ENCODE results near the gene DIAPH1. TPM values are rescaled to one million over a fixed set of nuclear protein-coding genes. Genes with fewer than 3 reads are reported as not detected.

Gene DIAPH1
- total RNA-seq, 3 donors from 2014 or later = 58.8 to 64.8 (median 63.6) TPM

DNA sequence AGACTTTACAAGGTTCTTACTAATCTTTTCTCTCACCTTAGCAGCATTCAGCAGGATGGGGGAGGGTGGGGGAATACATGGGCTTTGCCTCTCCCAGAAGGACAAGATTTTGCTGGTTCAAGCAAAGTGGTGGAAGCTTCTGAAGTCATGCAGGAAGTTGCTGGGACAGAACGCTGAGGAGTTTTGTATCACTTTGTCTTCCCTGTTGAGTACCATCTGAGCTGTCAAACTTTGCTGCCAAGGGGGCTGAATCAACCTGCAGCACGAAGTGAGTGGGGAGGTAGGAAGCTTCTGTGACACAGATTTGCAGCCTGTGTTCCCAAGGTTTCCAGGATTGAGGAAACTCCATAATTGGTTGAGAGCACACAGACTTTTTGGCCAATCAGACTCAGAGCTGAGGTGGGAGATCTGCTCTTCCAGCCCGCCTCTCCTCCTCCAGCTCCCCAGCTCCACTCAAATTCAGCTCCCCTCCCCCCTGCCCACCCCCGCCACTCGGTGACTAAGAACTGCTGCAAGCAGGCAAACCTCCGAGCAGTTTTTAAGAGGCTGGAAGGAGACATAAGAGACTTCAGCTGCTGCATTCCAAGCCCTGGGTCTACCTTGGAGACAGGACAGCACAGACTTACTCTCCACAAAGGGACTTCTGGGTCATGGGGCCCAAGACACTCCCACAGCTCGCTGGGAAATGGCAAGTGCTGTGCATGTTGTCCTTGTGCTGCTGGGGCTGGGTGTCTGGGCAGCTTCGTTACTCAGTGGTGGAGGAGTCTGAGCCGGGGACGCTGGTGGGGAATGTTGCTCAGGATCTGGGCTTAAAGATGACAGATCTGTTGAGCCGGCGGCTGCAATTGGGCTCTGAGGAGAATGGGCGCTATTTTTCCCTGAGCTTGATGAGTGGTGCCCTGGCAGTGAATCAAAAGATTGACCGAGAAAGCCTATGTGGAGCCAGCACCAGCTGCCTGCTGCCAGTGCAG lies 129.9 kb downstream of the DIAPH1 start, which contains the start of gene PCDHGC5:
TSS of gene PCDHGC5 (plus strand) at position 491 of the 971 bp plus-strand sequence. CDS start at position 651, 160 bp downstream.
- no peak for DNase-seq (ENCODE audit: low spot score in 2 of 2)
- no peaks in the 10 kb centered on the region for H3K9me3 ChIP-seq
- no peak within 1 kb of the TSS for H3K4me3 ChIP-seq
- intact Hi-C loops (cut with DNase I; ENCODE audit: low total_unique reads) = no loop called here
- H3K27ac ChIP-seq = peak within 1 kb of the TSS in 1 of 2 donors; percentile 32
- H3K36me3 ChIP-seq = no peaks in the 10 kb centered on the region
- no peaks in the 10 kb centered on the region for H3K27me3 ChIP-seq
- no peak for TF ChIP-seq POLR2AphosphoS5 (IDR thresholded peaks at IDR 0.05)
- TF ChIP-seq, protein P1, sequence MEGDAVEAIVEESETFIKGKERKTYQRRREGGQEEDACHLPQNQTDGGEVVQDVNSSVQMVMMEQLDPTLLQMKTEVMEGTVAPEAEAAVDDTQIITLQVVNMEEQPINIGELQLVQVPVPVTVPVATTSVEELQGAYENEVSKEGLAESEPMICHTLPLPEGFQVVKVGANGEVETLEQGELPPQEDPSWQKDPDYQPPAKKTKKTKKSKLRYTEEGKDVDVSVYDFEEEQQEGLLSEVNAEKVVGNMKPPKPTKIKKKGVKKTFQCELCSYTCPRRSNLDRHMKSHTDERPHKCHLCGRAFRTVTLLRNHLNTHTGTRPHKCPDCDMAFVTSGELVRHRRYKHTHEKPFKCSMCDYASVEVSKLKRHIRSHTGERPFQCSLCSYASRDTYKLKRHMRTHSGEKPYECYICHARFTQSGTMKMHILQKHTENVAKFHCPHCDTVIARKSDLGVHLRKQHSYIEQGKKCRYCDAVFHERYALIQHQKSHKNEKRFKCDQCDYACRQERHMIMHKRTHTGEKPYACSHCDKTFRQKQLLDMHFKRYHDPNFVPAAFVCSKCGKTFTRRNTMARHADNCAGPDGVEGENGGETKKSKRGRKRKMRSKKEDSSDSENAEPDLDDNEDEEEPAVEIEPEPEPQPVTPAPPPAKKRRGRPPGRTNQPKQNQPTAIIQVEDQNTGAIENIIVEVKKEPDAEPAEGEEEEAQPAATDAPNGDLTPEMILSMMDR (IDR thresholded peaks at IDR 0.05) = no peak
- peaks cover 0 to 4% of the 10 kb centered on the region in 2 donors for H3K4me1 ChIP-seq

DNA sequence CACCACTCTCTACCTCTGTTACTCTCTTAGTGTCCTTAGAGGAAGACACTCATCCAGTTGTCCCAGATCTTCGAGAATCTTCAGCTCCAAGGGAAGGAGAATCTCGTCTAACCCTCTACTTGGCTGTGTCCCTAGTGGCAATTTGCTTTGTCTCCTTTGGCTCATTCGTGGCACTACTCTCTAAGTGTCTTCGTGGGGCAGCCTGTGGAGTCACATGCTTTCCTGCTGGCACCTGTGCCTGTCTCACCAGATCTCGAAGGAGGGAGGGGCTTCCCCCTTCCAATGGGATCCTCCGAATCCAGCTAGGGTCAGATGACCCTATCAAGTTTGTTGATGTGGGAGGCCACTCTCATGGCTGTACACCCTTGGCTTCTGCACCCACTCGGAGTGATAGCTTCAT lies 131.7 kb downstream of the DIAPH1 start:
- Histone ChIP-seq H3K27ac (no peak overlapping the region), H3K27me3 (no peaks in the 10 kb centered on the region), H3K4me3 (no peak overlapping the region), H3K9me3 (no peaks in the 10 kb centered on the region), H3K36me3 (no peaks in the 10 kb centered on the region), H3K4me1 (peaks cover 0 to 6% of the 10 kb centered on the region in 2 donors)
- intact Hi-C loops (cut with DNase I; ENCODE audit: low total_unique reads) = no loop called here
- DNase-seq (ENCODE audit: low spot score in 2 of 2) = no peak
- TF ChIP-seq POLR2A (IDR thresholded peaks at IDR 0.05) (no peak), POLR2AphosphoS5 (IDR thresholded peaks at IDR 0.05) (no peak)
- TF ChIP-seq, protein P1 (IDR thresholded peaks at IDR 0.05) = no peak

DNA sequence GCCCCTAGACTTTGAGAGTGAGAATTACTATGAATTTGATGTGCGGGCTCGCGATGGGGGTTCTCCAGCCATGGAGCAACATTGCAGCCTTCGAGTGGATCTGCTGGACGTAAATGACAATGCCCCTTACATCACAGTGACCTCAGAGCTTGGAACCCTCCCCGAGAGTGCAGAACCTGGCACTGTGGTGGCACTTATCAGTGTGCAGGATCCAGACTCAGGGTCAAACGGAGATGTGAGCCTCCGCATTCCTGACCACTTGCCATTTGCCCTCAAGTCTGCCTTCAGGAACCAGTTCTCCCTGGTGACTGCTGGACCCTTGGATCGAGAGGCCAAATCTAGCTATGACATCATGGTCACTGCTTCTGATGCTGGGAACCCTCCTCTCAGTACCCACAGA lies 132.7 kb downstream of the DIAPH1 start:
- H3K4me3 ChIP-seq = no peak overlapping the region
- no peaks in the 10 kb centered on the region for H3K27me3 ChIP-seq
- intact Hi-C loops (cut with DNase I; ENCODE audit: low total_unique reads) = loop anchor here (1.0 kb wide), 1 partner anchor 26 kb away; no protein-coding TSS in a partner anchor
- no peak overlapping the region for H3K27ac ChIP-seq
- peaks cover 0 to 6% of the 10 kb centered on the region in 2 donors for H3K4me1 ChIP-seq
- TF ChIP-seq, protein P1 (IDR thresholded peaks at IDR 0.05) = no peak
- no peak for TF ChIP-seq POLR2AphosphoS5 (IDR thresholded peaks at IDR 0.05)
- TF ChIP-seq POLR2A (IDR thresholded peaks at IDR 0.05) = no peak
- DNase-seq (ENCODE audit: low spot score in 2 of 2) = no peak
- H3K36me3 ChIP-seq = no peaks in the 10 kb centered on the region
- no peaks in the 10 kb centered on the region for H3K9me3 ChIP-seq

DNA sequence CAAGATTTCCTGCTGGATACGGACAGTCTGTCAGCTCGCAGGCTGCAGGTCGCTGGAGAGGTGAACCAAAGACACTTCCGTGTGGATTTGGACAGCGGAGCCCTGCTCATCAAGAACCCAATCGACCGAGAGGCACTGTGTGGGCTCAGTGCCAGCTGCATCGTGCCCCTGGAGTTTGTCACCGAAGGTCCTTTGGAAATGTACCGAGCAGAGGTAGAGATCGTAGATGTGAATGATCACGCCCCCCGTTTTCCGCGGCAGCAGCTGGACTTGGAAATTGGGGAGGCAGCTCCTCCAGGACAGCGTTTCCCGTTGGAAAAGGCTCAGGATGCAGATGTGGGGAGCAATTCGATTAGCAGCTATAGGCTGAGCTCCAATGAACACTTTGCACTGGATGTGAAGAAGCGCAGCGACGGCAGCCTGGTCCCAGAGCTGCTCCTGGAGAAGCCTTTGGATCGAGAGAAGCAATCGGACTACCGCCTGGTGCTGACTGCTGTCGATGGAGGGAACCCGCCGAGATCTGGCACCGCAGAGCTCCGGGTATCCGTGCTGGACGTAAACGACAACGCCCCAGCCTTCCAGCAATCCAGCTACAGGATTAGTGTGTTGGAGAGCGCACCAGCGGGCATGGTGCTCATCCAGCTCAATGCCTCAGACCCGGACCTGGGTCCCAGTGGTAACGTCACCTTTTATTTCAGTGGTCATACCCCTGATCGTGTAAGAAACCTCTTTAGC lies 133.3 kb downstream of the DIAPH1 start:
- TF ChIP-seq POLR2A (IDR thresholded peaks at IDR 0.05) (no peak), POLR2AphosphoS5 (IDR thresholded peaks at IDR 0.05) (no peak)
- TF ChIP-seq, protein P1 (IDR thresholded peaks at IDR 0.05) = no peak
- H3K4me1 ChIP-seq = peaks cover 0 to 6% of the 10 kb centered on the region in 2 donors

More for the DNA sequence above, 133.3 kb downstream of the DIAPH1 start:
- Histone ChIP-seq H3K4me3 (peak overlapping the region; percentile 15 to 58 (median 44)), H3K9me3 (no peaks in the 10 kb centered on the region), H3K36me3 (no peaks in the 10 kb centered on the region), H3K27me3 (no peaks in the 10 kb centered on the region), H3K27ac (no peak overlapping the region)
- DNase-seq (ENCODE audit: low spot score in 2 of 2) = no peak
- intact Hi-C loops (cut with DNase I; ENCODE audit: low total_unique reads) = loop anchor here (1.0 kb wide), 1 partner anchor 27 kb away; no protein-coding TSS in a partner anchor

Data from breast epithelium (tissue), 4 donors.